ENCODE data around the gene CPOX. TPM values are rescaled to one million over a fixed set of nuclear protein-coding genes. Genes with fewer than 3 reads are reported as not detected.

Gene CPOX
- total and polyA plus RNA-seq, 2 experiments from 2014 or later, result 13.3 to 38.3 TPM

- TF ChIP-seq ZNF114 (CRISPR knock-in tag; IDR thresholded peaks at IDR 0.05), result no peak
- TF ChIP-seq REST (IDR thresholded peaks at IDR 0.05; ENCODE audit: unreplicated experiment), result no peak
- no peak for TF ChIP-seq EZH2 (IDR thresholded peaks at IDR 0.05; ENCODE audit: low read depth, unreplicated experiment)
- no peak for TF ChIP-seq NANOG (IDR thresholded peaks at IDR 0.05; ENCODE audit: borderline replicate concordance)
- no peak for TF ChIP-seq ZNF462 (CRISPR knock-in tag; IDR thresholded peaks at IDR 0.05)
- no peak for TF ChIP-seq POLR2AphosphoS5 (IDR thresholded peaks at IDR 0.05; ENCODE audit: low read depth)
- no peak for TF ChIP-seq CTCF (conservative IDR thresholded peaks at IDR 0.05; ENCODE audit: low read depth in 2 of 2)
- no peak for TF ChIP-seq ETS1 (IDR thresholded peaks at IDR 0.05)
- TF ChIP-seq ZNF331 (CRISPR knock-in tag; IDR thresholded peaks at IDR 0.05; ENCODE audit: low read depth), result no peak
- TF ChIP-seq STAT1 (IDR thresholded peaks at IDR 0.05; ENCODE audit: unreplicated experiment), result no peak
- TF ChIP-seq CREB1 (CRISPR knock-in tag; IDR thresholded peaks at IDR 0.05; ENCODE audit: low read depth), result no peak
- TF ChIP-seq JUNB (IDR thresholded peaks at IDR 0.05; ENCODE audit: unreplicated experiment), result no peak
- Histone ChIP-seq H3K4me3 (no peak overlapping the region), H3F3A (replicated peaks; ENCODE audit: low read depth) (no peaks in the 10 kb centered on the region), H2AFZ (no peak overlapping the region), H3K36me3 (ENCODE audit: insufficient read depth) (no peaks in the 10 kb centered on the region), H4K20me1 (replicated peaks; ENCODE audit: insufficient read depth) (no peaks in the 10 kb centered on the region), H3K4me2 (no peak overlapping the region), H3K79me2 (replicated peaks; ENCODE audit: insufficient read depth) (no peaks in the 10 kb centered on the region), H3K9me2 (ENCODE audit: insufficient read depth) (no peaks in the 10 kb centered on the region), H3K27me3 (ENCODE audit: insufficient read depth) (no peaks in the 10 kb centered on the region), H3K4me1 (ENCODE audit: insufficient read depth) (peaks cover under 1% of the 10 kb centered on the region; the same call in 1 of the 2 replicates), H3K27ac (ENCODE audit: low read depth) (no peak overlapping the region)
- H3K4me3 Mint-ChIP-seq, result no peak overlapping the region
- DNase-seq (ENCODE audit: low spot score) (no peak), ATAC-seq (no peak)
- H3K27ac Mint-ChIP-seq, result no peak overlapping the region
- peaks cover 1% of the 10 kb centered on the region; the same call in 1 of the 3 replicates for H3K4me1 Mint-ChIP-seq
- no peaks in the 10 kb centered on the region for H3K27me3 Mint-ChIP-seq (ENCODE audit: insufficient read depth, low read depth, poor library complexity)
- no peaks in the 10 kb centered on the region for H3K9me3 Mint-ChIP-seq
- no peaks in the 10 kb centered on the region for H3K36me3 Mint-ChIP-seq (ENCODE audit: low read depth)
Observed at GRCh38 chr3:98599647-98600411, 6.4 kb upstream of the CPOX start.

Data from GM23338 (cell line).